ENCODE measurements around the gene LDAH. TPM values are rescaled to one million over a fixed set of nuclear protein-coding genes. Genes with fewer than 3 reads are reported as not detected.

Gene LDAH
- total RNA-seq, 1 experiment from 2014 or later = 27.4 TPM

DNA sequence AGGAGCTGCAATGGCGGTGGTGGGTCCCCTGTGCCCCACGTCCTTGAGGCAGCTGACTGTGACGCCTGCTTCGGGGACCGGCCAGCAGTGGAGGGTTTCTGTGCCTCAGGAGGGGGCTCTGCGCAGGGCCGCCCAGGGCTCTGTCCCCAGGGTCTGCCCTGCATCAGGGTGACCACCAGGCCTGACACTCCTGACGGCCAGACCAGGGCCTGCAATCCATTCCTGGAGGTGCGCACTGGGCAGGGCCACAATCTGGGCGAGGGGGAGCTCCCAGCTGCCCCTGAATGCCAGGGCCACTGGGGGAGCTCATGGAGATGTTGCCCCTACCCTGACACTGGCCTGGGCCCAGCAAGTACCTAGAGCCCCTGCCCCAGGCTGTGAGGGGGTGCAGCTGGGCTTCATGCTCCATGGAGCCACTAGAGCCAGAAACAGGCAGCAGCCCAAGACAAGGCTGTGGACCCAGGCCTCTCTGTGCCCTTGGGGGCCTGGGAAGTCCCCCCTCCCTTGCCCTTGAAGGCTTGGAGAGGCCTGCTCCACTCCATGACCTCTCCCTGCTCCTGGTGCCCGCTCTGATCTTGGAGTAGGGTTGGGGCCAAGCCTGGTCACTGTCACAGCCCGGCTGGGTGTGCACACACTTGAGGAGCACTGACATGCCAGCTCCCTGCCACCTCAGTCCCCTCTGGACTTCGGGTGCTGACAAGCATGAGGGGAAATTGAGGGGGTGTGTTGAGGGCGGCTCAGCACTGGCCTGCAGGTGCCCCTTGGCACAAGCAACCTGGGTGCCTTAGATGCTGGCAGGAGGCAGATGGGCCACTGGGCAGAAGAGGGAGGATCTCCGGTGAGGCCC is 55.9 kb downstream of the LDAH start:
- Histone ChIP-seq H3K36me3 (ENCODE audit: insufficient read depth, low read length, poor library complexity, severe bottlenecking) (no peaks in the 10 kb centered on the region), H3K27me3 (replicated peaks; ENCODE audit: insufficient read depth, low read depth, low read length, poor library complexity) (no peaks in the 10 kb centered on the region), H3K27ac (ENCODE audit: low read depth, low read length, poor library complexity, severe bottlenecking) (no peak overlapping the region), H3K4me1 (ENCODE audit: insufficient read depth, low read length, poor library complexity, severe bottlenecking) (no peaks in the 10 kb centered on the region), H3K9me3 (ENCODE audit: low read depth, low read length, poor library complexity, severe bottlenecking) (no peaks in the 10 kb centered on the region), H3K4me3 (ENCODE audit: low read depth, low read length, poor library complexity, severe bottlenecking) (no peak overlapping the region)
- ChIA-PET CTCF (no interaction called here), POLR2A (ENCODE audit: low non-redundant PET) (no interaction called here)
- TF ChIP-seq EZH2 (IDR thresholded peaks at IDR 0.05; ENCODE audit: borderline replicate concordance, low read depth, low read length, poor library complexity, severe bottlenecking) = no peak
- TF ChIP-seq, protein P1, sequence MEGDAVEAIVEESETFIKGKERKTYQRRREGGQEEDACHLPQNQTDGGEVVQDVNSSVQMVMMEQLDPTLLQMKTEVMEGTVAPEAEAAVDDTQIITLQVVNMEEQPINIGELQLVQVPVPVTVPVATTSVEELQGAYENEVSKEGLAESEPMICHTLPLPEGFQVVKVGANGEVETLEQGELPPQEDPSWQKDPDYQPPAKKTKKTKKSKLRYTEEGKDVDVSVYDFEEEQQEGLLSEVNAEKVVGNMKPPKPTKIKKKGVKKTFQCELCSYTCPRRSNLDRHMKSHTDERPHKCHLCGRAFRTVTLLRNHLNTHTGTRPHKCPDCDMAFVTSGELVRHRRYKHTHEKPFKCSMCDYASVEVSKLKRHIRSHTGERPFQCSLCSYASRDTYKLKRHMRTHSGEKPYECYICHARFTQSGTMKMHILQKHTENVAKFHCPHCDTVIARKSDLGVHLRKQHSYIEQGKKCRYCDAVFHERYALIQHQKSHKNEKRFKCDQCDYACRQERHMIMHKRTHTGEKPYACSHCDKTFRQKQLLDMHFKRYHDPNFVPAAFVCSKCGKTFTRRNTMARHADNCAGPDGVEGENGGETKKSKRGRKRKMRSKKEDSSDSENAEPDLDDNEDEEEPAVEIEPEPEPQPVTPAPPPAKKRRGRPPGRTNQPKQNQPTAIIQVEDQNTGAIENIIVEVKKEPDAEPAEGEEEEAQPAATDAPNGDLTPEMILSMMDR (conservative IDR thresholded peaks at IDR 0.05; ENCODE audit: low read depth, low read length) = no peak
- intact Hi-C loops (cut with micrococcal nuclease; ENCODE audit: unreplicated experiment) = no loop called here
- no TSS peak for BruUV-seq (replicated peaks)
- DNase-seq (ENCODE audit: low spot score) = no peak

DNA sequence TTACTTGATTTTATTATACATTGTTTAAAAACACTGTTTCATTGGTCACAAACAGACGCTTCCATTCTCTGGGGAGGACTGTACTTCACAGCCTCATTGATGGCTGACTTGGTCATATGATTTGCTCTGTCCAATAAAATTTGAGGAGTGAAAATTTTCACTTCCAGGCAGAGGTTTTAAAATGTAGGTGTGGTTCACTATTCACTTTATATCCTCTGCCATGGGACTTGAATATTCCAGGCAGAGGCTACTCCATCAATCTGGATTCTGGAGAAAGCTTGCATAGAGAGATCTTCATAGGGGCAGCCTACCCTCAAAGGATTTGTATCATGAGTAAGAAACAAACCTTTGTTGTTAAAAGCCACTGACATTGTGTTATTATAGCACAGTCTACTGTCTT is 56.7 kb downstream of the LDAH start:
- ChIA-PET POLR2A (ENCODE audit: low non-redundant PET) (no interaction called here), CTCF (no interaction called here)
- intact Hi-C loops (cut with micrococcal nuclease; ENCODE audit: unreplicated experiment) = no loop called here
- H3K27ac ChIP-seq (ENCODE audit: low read depth, low read length, poor library complexity, severe bottlenecking) = no peak overlapping the region
- H3K4me3 ChIP-seq (ENCODE audit: low read depth, low read length, poor library complexity, severe bottlenecking) = no peak overlapping the region
- no TSS peak for BruUV-seq (replicated peaks)
- TF ChIP-seq EZH2 (IDR thresholded peaks at IDR 0.05; ENCODE audit: borderline replicate concordance, low read depth, low read length, poor library complexity, severe bottlenecking) = no peak
- TF ChIP-seq, protein P1 (conservative IDR thresholded peaks at IDR 0.05; ENCODE audit: low read depth, low read length) = no peak
- no peaks in the 10 kb centered on the region for H3K27me3 ChIP-seq (replicated peaks; ENCODE audit: insufficient read depth, low read depth, low read length, poor library complexity)
- no peaks in the 10 kb centered on the region for H3K36me3 ChIP-seq (ENCODE audit: insufficient read depth, low read length, poor library complexity, severe bottlenecking)
- no peaks in the 10 kb centered on the region for H3K9me3 ChIP-seq (ENCODE audit: low read depth, low read length, poor library complexity, severe bottlenecking)
- H3K4me1 ChIP-seq (ENCODE audit: insufficient read depth, low read length, poor library complexity, severe bottlenecking) = no peaks in the 10 kb centered on the region
- DNase-seq (ENCODE audit: low spot score) = no peak

DNA sequence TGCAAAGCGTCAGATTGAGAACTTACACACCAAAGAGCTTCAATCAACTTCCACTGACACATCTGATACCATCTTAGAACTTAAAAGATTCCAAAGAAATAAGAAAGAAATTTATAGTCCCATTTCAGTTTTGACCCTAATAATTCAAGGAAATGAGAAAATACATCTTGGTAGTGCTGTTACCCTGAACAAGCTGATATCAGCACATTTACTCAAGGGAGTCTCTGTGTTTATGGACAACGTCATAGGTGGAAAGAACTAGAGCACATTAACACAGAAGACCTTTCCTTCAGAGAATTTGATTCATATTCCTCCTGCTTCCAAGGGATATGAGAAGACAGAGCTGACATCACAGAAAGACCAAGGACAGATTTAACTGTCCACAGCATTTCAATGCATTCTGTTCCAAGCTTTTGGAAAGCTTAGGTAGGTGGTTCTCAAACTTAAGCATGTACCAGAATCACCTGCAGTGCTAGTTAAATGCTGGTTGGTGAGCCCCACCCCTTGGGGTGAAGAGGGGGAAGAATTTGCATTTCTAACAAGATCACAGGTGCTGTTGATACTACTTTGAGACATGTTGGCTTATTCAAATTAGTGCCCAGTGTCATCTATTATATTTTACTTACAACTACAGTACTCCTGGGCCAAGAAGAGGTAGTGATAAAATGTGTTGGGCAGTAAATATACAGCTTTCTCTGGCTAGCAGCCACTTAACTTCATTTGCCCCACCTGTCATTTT is 59.8 kb downstream of the LDAH start:
- no peak overlapping the region for H3K4me3 ChIP-seq (ENCODE audit: low read depth, low read length, poor library complexity, severe bottlenecking)
- no peaks in the 10 kb centered on the region for H3K27me3 ChIP-seq (replicated peaks; ENCODE audit: insufficient read depth, low read depth, low read length, poor library complexity)
- H3K27ac ChIP-seq (ENCODE audit: low read depth, low read length, poor library complexity, severe bottlenecking) = no peak overlapping the region
- no peak for TF ChIP-seq EZH2 (IDR thresholded peaks at IDR 0.05; ENCODE audit: borderline replicate concordance, low read depth, low read length, poor library complexity, severe bottlenecking)
- TF ChIP-seq, protein P1 (conservative IDR thresholded peaks at IDR 0.05; ENCODE audit: low read depth, low read length) = no peak
- ChIA-PET POLR2A (ENCODE audit: low non-redundant PET) (no interaction called here), CTCF (no interaction called here)
- no peak for DNase-seq (ENCODE audit: low spot score)
- BruUV-seq (replicated peaks) = no TSS peak
- H3K36me3 ChIP-seq (ENCODE audit: insufficient read depth, low read length, poor library complexity, severe bottlenecking) = no peaks in the 10 kb centered on the region
- intact Hi-C loops (cut with micrococcal nuclease; ENCODE audit: unreplicated experiment) = no loop called here
- H3K9me3 ChIP-seq (ENCODE audit: low read depth, low read length, poor library complexity, severe bottlenecking) = no peaks in the 10 kb centered on the region
- no peaks in the 10 kb centered on the region for H3K4me1 ChIP-seq (ENCODE audit: insufficient read depth, low read length, poor library complexity, severe bottlenecking)
